PC-9 (cell line): ENCODE data around the gene ANO1. TPM values are rescaled to one million over a fixed set of nuclear protein-coding genes. Genes with fewer than 3 reads are reported as not detected.

ENCODE experiments used
- BruUV-seq: library from RNA; stranded (reverse); fragments of 400-500 nt; replicated peaks from 2 replicates; lab custom pipeline; 2021; lab: Mats Ljungman, UMichigan
- CTCF ChIA-PET: fragments of 300-600 bp; sonication (Branson Sonifier 250); formaldehyde crosslinking; loops from one replicate; lab custom pipeline; 2022; ENCODE audit warnings: antibody characterized with exemption; lab: Charles Lee
- POLR2A ChIA-PET: fragments of 300-600 bp; sonication (Branson Sonifier 250); formaldehyde crosslinking; loops from one replicate; lab custom pipeline; 2022; ENCODE audit warnings: antibody characterized with exemption; ENCODE audit not compliant: unreplicated experiment; lab: Charles Lee
- DNase-seq, 2 experiments: peaks; one replicate each; pipeline versions ENCODE4 v3.0.0 to v3.0.0-alpha.2; 2015 to 2022; ENCODE audit warnings: mixed read lengths in 1 of 2
- H2AFZ ChIP-seq: fragments of 200-600 bp; sonication (generic); 2 replicates; pipeline ENCODE4 v1.8.1; 2017; ENCODE audit warnings: antibody characterized with exemption
- H3F3A ChIP-seq: fragments of 200-600 bp; sonication (generic); 2 replicates; pipeline ENCODE4 v1.8.1; 2017; ENCODE audit warnings: antibody characterized with exemption, mild to moderate bottlenecking, low read depth; ENCODE audit not compliant: insufficient read depth
- H3K27ac ChIP-seq: fragments of 200-600 bp; sonication (generic); 2 replicates; pipeline ENCODE4 v1.6.1; 2016; ENCODE audit warnings: mixed run types
- H3K27me3 ChIP-seq: fragments of 200-600 bp; sonication (generic); 2 replicates; pipeline ENCODE4 v1.6.1; 2016; ENCODE audit warnings: low read depth, mixed run types; ENCODE audit not compliant: insufficient read depth
- H3K36me3 ChIP-seq: fragments of 200-600 bp; sonication (generic); 2 replicates; pipeline ENCODE4 v1.6.1; 2016; ENCODE audit warnings: low read depth, mixed run types
- H3K4me1 ChIP-seq: fragments of 200-600 bp; sonication (generic); replicated peaks from 2 replicates; pipeline ENCODE4 v1.6.1; 2016; ENCODE audit warnings: mixed run types; ENCODE audit not compliant: insufficient read depth
- H3K4me2 ChIP-seq: fragments of 200-600 bp; sonication (generic); 2 replicates; pipeline ENCODE4 v1.6.1; 2017; ENCODE audit warnings: mixed run types
- H3K4me3 ChIP-seq: fragments of 200-600 bp; sonication (generic); 2 replicates; pipeline ENCODE4 v1.6.1; 2016; ENCODE audit warnings: mixed run types
- H3K79me2 ChIP-seq: fragments of 200-600 bp; sonication (generic); 2 replicates; pipeline ENCODE4 v1.6.1; 2017; ENCODE audit warnings: low read depth, mixed run types
- H3K9me2 ChIP-seq: fragments of 200-600 bp; sonication (generic); 2 replicates; pipeline ENCODE4 v1.8.1; 2017; ENCODE audit warnings: mild to moderate bottlenecking; ENCODE audit not compliant: insufficient read depth
- H3K9me3 ChIP-seq: fragments of 200-600 bp; sonication (generic); 2 replicates; pipeline ENCODE4 v1.8.1; 2016; ENCODE audit warnings: low read depth; ENCODE audit not compliant: insufficient read depth
- H4K20me1 ChIP-seq: fragments of 200-600 bp; sonication (generic); 2 replicates; pipeline ENCODE4 v1.8.1; 2017; ENCODE audit not compliant: insufficient read depth
- CTCF ChIP-seq: fragments of 200-600 bp; sonication (generic); conservative IDR thresholded peaks from 2 replicates; pipeline ENCODE4 v1.6.1; 2017; ENCODE audit warnings: mixed run types, antibody characterized with exemption, mild to moderate bottlenecking, moderate library complexity
- EZH2 ChIP-seq: fragments of 200-600 bp; sonication (generic); IDR thresholded peaks from 2 replicates; pipeline ENCODE4 v1.8.0; 2017; ENCODE audit warnings: antibody characterized with exemption, low read depth
- intact Hi-C: fragments of 100-400 bp; cut with micrococcal nuclease; formaldehyde crosslinking; loops from one replicate; pipeline ENCODE4 v1.10.0; 2022; ENCODE audit not compliant: unreplicated experiment
- total RNA-seq: library from RNA; stranded (reverse); gene quantifications from 2 replicates; pipeline ENCODE4 v1.2.3, GENCODE V29; 2021

ANO1 gene
- total RNA-seq, 1 experiment from 2014 or later: 107 TPM

- ChIA-PET POLR2A (no interaction called here), CTCF (no interaction called here)
- no peaks in the 10 kb centered on the region for H3K27me3 ChIP-seq
- no peaks in the 10 kb centered on the region; the same call in none of the 2 replicates for H4K20me1 ChIP-seq
- BruUV-seq: no TSS peak
- H3K9me2 ChIP-seq: peaks cover 4% of the 10 kb centered on the region; the same call in 1 of the 2 replicates
- H3K36me3 ChIP-seq: peaks cover 87% of the 10 kb centered on the region
- intact Hi-C loops: no loop called here
- DNase-seq: no peak
- no peak for TF ChIP-seq CTCF
- no peak for TF ChIP-seq EZH2
- H2AFZ ChIP-seq: no peak overlapping the region
- H3K4me2 ChIP-seq: no peak overlapping the region
- peaks cover 53% of the 10 kb centered on the region; the same call in 1 of the 2 replicates for H3F3A ChIP-seq
- no peaks in the 10 kb centered on the region for H3K4me1 ChIP-seq
- no peaks in the 10 kb centered on the region for H3K79me2 ChIP-seq
- H3K27ac ChIP-seq: no peak overlapping the region
- no peak overlapping the region for H3K4me3 ChIP-seq
- H3K9me3 ChIP-seq: no peaks in the 10 kb centered on the region
These were observed 37.7 kb downstream of the ANO1 start for GRCh38 chr11:70115778-70116177.

- Histone ChIP-seq H3K27me3 (no peaks in the 10 kb centered on the region), H3K4me1 (no peaks in the 10 kb centered on the region), H3K27ac (no peak overlapping the region), H3K9me3 (no peaks in the 10 kb centered on the region), H3K9me2 (peaks cover 4% of the 10 kb centered on the region; the same call in 1 of the 2 replicates), H2AFZ (no peak overlapping the region), H3K4me2 (no peak overlapping the region), H3K4me3 (no peak overlapping the region), H4K20me1 (no peaks in the 10 kb centered on the region; the same call in none of the 2 replicates), H3K36me3 (peaks cover 82% of the 10 kb centered on the region), H3F3A (peaks cover 47% of the 10 kb centered on the region; the same call in 1 of the 2 replicates), H3K79me2 (no peaks in the 10 kb centered on the region)
- no TSS peak for BruUV-seq
- CTCF ChIA-PET: interaction anchor here (0.7 kb wide), 1 partner anchor 63 kb away, joined by 3 read pairs; no protein-coding TSS in a partner anchor
- intact Hi-C loops: no loop called here
- POLR2A ChIA-PET: no interaction called here
- no peak for TF ChIP-seq CTCF
- TF ChIP-seq EZH2: no peak
- DNase-seq: no peak
These were observed 38.4 kb downstream of the ANO1 start for GRCh38 chr11:70116386-70117065.

- no TSS peak for BruUV-seq
- no peak overlapping the region for H3K4me3 ChIP-seq
- CTCF ChIA-PET: no interaction called here
- no peaks in the 10 kb centered on the region; the same call in none of the 2 replicates for H4K20me1 ChIP-seq
- DNase-seq: no peak
- H3K9me3 ChIP-seq: no peaks in the 10 kb centered on the region
- H3K79me2 ChIP-seq: no peaks in the 10 kb centered on the region
- H3F3A ChIP-seq: peaks cover 44% of the 10 kb centered on the region; the same call in 1 of the 2 replicates
- no peak overlapping the region for H3K4me2 ChIP-seq
- intact Hi-C loops: no loop called here
- no peaks in the 10 kb centered on the region for H3K4me1 ChIP-seq
- peaks cover 71% of the 10 kb centered on the region for H3K36me3 ChIP-seq
- POLR2A ChIA-PET: no interaction called here
- H3K27ac ChIP-seq: no peak overlapping the region
- no peaks in the 10 kb centered on the region for H3K27me3 ChIP-seq
- peaks cover 4% of the 10 kb centered on the region; the same call in 1 of the 2 replicates for H3K9me2 ChIP-seq
- H2AFZ ChIP-seq: no peak overlapping the region
- TF ChIP-seq EZH2 (no peak), CTCF (no peak)
These were observed 39.5 kb downstream of the ANO1 start for GRCh38 chr11:70117567-70118145.
